Adrenal gland (tissue), 12 donors: ENCODE results near the gene SELENOM. TPM values are rescaled to one million over a fixed set of nuclear protein-coding genes. Genes with fewer than 3 reads are reported as not detected.
A peak's percentile ranks its signal among the peaks of the same experiment; 100 is the strongest.

Source experiments
- DNase-seq, 7 donors: peaks; one replicate each; pipeline ENCODE4 v3.0.0-alpha.2; 2019 to 2020
- H3K27ac ChIP-seq, 5 donors: fragments of 200-600 bp; sonication (generic) in 4 of 5; 1 replicate in 3 of 5; 2 replicates in 2 of 5; pipeline versions ENCODE4 v1.5.1 to v1.8.0; 2016 to 2020; ENCODE audit warnings: mild to moderate bottlenecking in 1 of 5
- H3K27me3 ChIP-seq: fragments of 200-600 bp; 2 replicates; pipeline ENCODE4 v1.8.0; 2021
- H3K36me3 ChIP-seq, 2 donors: fragments of 200-600 bp; replicated peaks in 1 of 2; 1 replicate in 1 of 2; 2 replicates in 1 of 2; pipeline versions ENCODE4 v1.5.1 to v1.8.0; 2018 to 2022
- H3K4me1 ChIP-seq, 2 donors: fragments of 200-600 bp; replicated peaks in 1 of 2; 1 replicate in 1 of 2; 2 replicates in 1 of 2; pipeline versions ENCODE4 v1.5.1 to v1.8.0; 2018 to 2021
- H3K4me3 ChIP-seq, 4 donors: fragments of 200-600 bp; sonication (generic) in 3 of 4; one replicate each; pipeline ENCODE4 v1.5.1; 2016 to 2018
- H3K9me3 ChIP-seq, 3 donors: fragments of 200-600 bp; sonication (generic) in 1 of 3; replicated peaks in 1 of 3; 1 replicate in 2 of 3; 2 replicates in 1 of 3; pipeline versions ENCODE4 v1.5.1 to v1.8.0; 2016 to 2021
- CTCF ChIP-seq, 6 experiments: fragments of 450-650 bp in 4 of 6; fragments of 200-600 bp in 2 of 6; sonication (generic) in 1 of 6; IDR thresholded peaks; 1 replicate in 5 of 6; 2 replicates in 1 of 6; pipeline versions ENCODE4 v1.5.1 to v1.8.0; 2016 to 2021; ENCODE audit warnings: antibody characterized with exemption in 6 of 6, mild to moderate bottlenecking in 2 of 6, moderate library complexity in 1 of 6
- POLR2A ChIP-seq, 2 donors: fragments of 450-650 bp; IDR thresholded peaks; one replicate each; pipeline ENCODE4 v1.6.1; 2017; ENCODE audit warnings: antibody characterized with exemption in 2 of 2, mild to moderate bottlenecking in 2 of 2, moderate library complexity in 1 of 2
- WGBS, 4 donors: extraction: QIAGEN DNeasy Blood & Tissue Kit in 2 of 4; methylation state at CpG; one replicate each; pipeline versions ENCODE4 v1.1.5 to v1.1.7; 2013 to 2017; 5-methylcytosine and 5-hydroxymethylcytosine counted together
- intact Hi-C, 2 donors: fragments of 100-400 bp; cut with DNase I; formaldehyde crosslinking; loops; one replicate each; pipeline versions ENCODE4 v1.14.1 to v1.15.0; 2022 to 2023
- polyA plus RNA-seq, 3 donors: library from polyadenylated mRNA; stranded (reverse); fragments of 200-250 nt in 2 of 3; fragments of 350-450 nt in 1 of 3; fragmentation: Illumina TruSeq in 1 of 3; extraction: RNeasy Lipid Tissue Mini Kit (QIAGEN cat#74804) in 1 of 3; gene quantifications; one replicate each; pipeline ENCODE4 v1.2.3, GENCODE V29; 2013 to 2014
- total RNA-seq, 9 donors: library from RNA; depleted of rRNA in 4 of 9; stranded (reverse); fragments of >200 nt in 4 of 9; fragments of 120-200 nt in 1 of 9; fragmentation: NEBNext Ultra II Directional in 1 of 9; extraction: Animal tissue kit (Norgen Biotek cat#: 25700) in 1 of 9; gene quantifications; one replicate each; pipeline versions ENCODE4 v1.1.0 to v1.2.4, GENCODE V29; 2013 to 2023
- donor health status: healthy with polysubstance abuse.
- donor health status: Bipolar disorder and iron deficiency.
- donor health status: DM: yes; HTN: yes; CAD: no.
- donor health status: DM: no; HTN: no; CAD: no.
- donor health status: DM: no; HTN: no; CAD: no.
- donor health status: DM: yes; HTN: yes; CAD: no.

The SELENOM gene
- total and polyA plus RNA-seq, 12 donors, result 6.6 to 546 (median 121) TPM

GRCh38 chr22:31081963-31082605 is 25.3 kb downstream of the SELENOM start:
- DNase-seq, result peak in 3 of 7 donors; percentile 11 to 54 (median 18)
- Histone ChIP-seq H3K27ac (peak overlapping the region in 4 of 5 donors; percentile 35 to 90 (median 68)), H3K9me3 (no peaks in the 10 kb centered on the region)

GRCh38 chr22:31080848-31081649 is 26.3 kb downstream of the SELENOM start, which contains the start of gene SMTN:
TSS of gene SMTN (plus strand) at chr22:31081318. CDS start at chr22:31083259, 1,941 bp downstream.
- DNase-seq, result peak; percentile 88 to 94 (median 91)

More at GRCh38 chr22:31081963-31082605, 25.3 kb downstream of the SELENOM start:
- H3K4me1 ChIP-seq, result peaks cover 0 to 33% of the 10 kb centered on the region in 2 donors
- H3K4me3 ChIP-seq, result peak overlapping the region in 2 of 4 donors; percentile 35 to 69
- H3K36me3 ChIP-seq, result no peaks in the 10 kb centered on the region
- 47 to 65% (median 57%) methylated on average over 6 of the region's 6 CpGs for WGBS, 4 donors
- no peaks in the 10 kb centered on the region for H3K27me3 ChIP-seq
- TF ChIP-seq CTCF (IDR thresholded peaks at IDR 0.05) (no peak), POLR2A (IDR thresholded peaks at IDR 0.05) (no peak)
- intact Hi-C loops, result no loop called here

GRCh38 chr22:31080164-31080847 is 27.1 kb downstream of the SELENOM start:
- WGBS, 4 donors, result 31 to 54% (median 33%) methylated on average over 3 to 5 of the region's 5 CpGs
- H3K36me3 ChIP-seq, result no peaks in the 10 kb centered on the region
- H3K27me3 ChIP-seq, result no peaks in the 10 kb centered on the region
- peaks cover 0 to 26% of the 10 kb centered on the region in 2 donors for H3K4me1 ChIP-seq
- no peaks in the 10 kb centered on the region for H3K9me3 ChIP-seq
- intact Hi-C loops, result no loop called here
- no peak for DNase-seq
- H3K27ac ChIP-seq, result peak overlapping the region in 3 of 5 donors; percentile 35 to 90 (median 77)
- peak overlapping the region in 1 of 4 donors; percentile 69 for H3K4me3 ChIP-seq
- TF ChIP-seq POLR2A (IDR thresholded peaks at IDR 0.05) (no peak), CTCF (IDR thresholded peaks at IDR 0.05) (no peak)

More at GRCh38 chr22:31080848-31081649, 26.3 kb downstream of the SELENOM start, which contains the start of gene SMTN:
- H3K4me1 ChIP-seq, result peaks cover 0 to 33% of the 10 kb centered on the region in 2 donors
- intact Hi-C loops, result no loop called here
- peak within 1 kb of the TSS; percentile 5 to 69 (median 26) for H3K4me3 ChIP-seq
- H3K27me3 ChIP-seq, result no peaks in the 10 kb centered on the region
- no peaks in the 10 kb centered on the region for H3K36me3 ChIP-seq
- no peaks in the 10 kb centered on the region for H3K9me3 ChIP-seq
- no peak for TF ChIP-seq CTCF (IDR thresholded peaks at IDR 0.05)
- peak; percentile 81 to 89 for TF ChIP-seq POLR2A (IDR thresholded peaks at IDR 0.05)
- WGBS, 4 donors, result 0 to 2% (median 1%) methylated on average over 19 to 63 of the region's 63 CpGs
- H3K27ac ChIP-seq, result peak within 1 kb of the TSS in 4 of 5 donors; percentile 35 to 90 (median 68)
